ENCODE results near the gene ADAMTS7.
"Not testable (repeated sequence)": the region's sequence is repeated elsewhere in the genome, so short reads cannot be mapped to it uniquely, and the experiment has no call there.

Gene ADAMTS7

DNA sequence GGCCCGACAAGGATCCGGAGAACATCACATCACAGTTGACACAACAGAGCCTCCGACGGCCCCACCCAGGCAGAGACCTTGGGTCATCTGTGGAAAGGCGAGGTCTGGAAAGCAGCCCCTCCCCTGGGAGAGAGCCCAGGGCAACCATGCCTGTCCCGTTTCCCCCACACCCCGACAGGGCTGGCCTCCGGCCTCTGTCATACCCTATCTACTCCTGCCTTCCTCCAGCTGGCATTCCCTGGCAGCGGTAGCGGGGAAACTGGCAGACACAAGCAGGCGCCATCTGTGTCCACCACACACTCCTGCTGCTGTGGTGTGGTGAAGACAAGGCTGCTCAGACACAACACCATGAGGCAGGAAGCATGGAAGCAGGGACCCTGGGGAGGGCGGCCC, 33.3 kb downstream of the ADAMTS7 start:
- not testable (repeated sequence) for DNase-seq

- DNase-seq = not testable (repeated sequence)
These were observed 33.8 kb downstream of the ADAMTS7 start for GRCh38 chr15:78777290-78777952.

DNA sequence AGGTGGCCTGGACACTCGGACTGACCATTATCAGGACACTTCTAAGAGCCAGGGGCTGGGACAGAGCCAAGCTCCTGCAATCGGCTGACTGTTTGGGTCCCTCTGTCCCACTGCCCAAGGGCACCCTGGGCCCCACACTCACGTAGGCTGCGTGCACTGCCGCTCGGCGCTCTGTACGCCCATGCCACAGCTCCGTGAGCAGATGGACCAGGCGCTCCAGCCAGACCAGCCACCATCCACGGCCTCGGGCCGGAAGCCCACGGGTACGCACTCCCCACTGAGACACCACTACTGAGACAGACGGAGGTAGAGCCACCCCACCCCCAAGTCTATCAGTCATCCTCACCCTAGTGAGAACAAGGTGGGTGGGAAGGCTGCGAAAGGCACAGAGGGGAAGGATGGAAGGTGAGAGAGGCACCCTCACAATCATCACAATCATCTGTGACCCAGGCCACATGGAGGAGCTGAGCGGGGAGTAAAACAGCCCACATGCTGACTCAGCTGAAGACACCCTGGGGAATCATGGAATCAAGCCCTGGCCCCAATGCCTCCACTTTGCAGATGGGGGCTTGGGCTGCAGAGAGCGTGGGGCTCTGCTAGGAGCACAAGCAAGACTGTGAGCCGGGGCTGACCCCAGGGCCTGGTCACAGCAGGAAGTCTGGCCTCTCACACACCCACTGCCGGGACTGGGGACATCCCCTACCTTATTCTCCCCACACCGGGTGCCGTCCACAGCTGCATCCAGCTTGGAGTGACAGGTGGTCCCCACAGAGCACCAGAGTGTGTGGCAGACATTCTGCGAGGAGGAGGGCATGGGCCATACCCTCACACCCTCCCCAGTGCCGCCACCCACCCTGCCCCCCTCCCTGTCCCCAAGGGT, 35.0 kb downstream of the ADAMTS7 start:
- not testable (repeated sequence) for DNase-seq

- no peak for DNase-seq
These were observed 35.8 kb downstream of the ADAMTS7 start for GRCh38 chr15:78775472-78775871.

DNA sequence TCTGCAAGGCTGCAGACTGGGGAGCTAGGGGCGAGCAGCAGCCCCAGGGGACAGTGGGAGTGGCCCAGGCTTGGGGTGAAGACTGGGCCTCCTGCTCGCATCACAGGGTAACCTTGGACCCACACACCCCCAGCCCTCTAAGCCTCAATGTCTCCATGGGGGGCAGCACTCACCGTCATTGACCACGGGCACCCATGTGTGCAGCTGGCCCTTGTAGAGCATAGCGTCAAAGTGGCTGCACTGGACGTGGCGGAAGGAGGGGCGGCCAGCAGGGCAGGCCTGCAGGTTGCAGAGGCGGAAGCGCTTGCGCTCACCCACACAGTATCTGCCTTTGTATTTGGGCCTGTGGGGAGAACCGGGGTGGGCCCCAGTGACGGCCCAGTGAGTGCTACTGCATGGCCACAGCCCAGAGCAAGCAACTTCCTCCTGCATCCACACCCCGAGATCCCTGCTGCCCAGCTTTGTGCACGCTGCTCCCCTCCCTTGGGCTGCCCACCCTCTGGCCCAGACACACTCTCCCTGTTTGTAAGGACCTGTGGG, 36.7 kb downstream of the ADAMTS7 start:
- DNase-seq = not testable (repeated sequence)

DNA sequence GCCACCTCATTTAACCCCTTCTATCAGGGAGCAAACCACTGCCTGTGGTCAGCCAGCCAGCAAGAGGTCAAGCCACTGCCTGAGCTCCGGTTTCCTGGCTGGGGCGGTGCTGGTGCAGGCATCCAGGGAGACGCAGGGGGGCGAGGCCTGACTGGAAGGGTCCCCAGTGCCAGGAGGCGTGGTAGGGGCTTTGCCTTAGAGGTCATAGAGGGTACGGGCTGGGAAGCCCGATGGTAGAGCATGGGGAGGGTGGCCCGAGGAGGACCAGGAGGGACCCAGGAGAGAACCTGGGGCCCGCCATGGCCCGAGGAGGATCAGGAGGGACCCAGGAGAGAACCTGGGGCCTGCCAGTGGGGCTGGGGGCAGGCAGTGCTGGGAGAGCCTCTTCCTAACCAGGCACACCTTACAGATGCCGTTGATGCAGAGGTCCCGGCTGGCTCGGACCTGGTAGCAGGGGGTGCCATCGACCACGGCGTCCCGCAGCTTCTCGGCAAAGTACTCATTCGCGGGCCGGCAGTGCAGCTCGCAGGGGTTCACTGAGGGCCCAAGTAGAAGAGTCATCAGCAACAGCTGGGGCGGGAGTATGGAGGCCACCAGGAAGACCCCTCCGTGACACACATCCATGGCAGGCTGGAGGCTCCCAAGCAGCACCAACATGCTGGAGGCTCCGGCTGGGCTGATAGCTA, 37.4 kb downstream of the ADAMTS7 start:
- DNase-seq = not testable (repeated sequence)

DNA sequence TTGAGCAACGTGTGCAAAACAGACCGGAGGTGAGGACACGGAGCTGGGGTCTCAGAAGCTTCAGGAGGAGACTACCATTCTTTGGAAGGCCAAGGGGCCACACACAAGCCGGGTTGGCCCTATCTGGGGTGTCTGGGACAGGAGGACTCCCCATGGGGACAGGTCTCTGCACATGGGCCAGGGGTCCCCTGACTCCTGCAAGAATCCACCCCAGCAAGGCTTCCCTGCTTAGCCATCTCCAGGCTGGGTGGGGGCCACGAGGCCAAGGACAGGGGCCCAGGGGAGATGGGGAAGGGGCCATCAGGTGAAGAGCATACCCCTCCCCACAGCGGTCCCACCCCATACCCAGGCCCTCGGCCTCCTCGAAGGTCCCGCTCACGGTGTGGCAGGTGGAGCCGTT, 38.5 kb downstream of the ADAMTS7 start:
- no peak for DNase-seq

DNA sequence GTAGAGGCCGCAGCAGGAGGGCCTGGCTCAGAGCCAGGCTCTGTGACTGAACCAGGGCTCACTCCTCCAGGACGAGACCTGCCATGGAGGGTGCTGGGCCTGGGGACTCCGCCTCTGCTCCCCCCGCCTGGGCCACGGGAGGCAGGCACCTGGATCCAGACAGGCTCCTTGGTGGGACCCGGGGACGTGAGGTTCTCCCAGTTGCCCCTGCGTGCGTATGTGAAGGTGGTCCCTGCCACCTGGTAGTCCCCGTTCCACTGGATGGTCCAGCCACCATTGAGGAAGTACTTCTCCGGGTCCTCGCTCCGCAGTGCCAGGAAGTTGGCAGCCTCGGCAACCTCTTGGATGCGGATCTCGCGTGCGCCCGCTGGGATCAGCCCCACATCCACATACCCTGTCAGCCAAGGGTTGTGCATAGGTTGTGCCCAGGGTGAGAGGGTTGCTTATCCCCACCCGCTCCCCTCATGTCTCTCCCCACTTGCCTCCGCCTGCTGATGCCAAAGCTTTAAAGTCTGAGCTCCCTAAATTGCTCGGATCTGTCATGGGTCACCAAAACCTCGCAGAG, 39.7 kb downstream of the ADAMTS7 start:
- not testable (repeated sequence) for DNase-seq

DNA sequence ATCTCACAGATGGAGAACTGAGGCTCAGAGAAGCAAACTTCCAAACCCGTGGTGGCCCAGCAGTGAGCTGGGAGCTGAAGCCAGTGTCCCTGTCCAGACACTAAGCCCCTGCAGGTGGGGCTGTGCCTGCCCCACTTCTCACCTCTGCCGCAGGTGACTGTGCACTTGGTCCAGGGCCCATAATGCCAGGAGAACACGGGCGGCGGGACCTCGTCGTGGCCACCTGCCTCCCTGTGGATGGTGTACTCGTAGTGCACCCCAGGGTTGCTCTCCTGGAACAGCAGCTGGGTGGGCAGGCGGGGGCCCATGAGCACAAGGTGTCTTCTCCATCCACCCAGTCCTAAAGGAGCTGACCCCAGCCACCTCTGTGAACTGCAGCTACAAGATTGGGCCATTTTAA, 40.2 kb downstream of the ADAMTS7 start:
- DNase-seq = not testable (repeated sequence)

GRCh38 chr15:78769473-78770225, 41.6 kb downstream of the ADAMTS7 start:
- not testable (repeated sequence) for DNase-seq

DNA sequence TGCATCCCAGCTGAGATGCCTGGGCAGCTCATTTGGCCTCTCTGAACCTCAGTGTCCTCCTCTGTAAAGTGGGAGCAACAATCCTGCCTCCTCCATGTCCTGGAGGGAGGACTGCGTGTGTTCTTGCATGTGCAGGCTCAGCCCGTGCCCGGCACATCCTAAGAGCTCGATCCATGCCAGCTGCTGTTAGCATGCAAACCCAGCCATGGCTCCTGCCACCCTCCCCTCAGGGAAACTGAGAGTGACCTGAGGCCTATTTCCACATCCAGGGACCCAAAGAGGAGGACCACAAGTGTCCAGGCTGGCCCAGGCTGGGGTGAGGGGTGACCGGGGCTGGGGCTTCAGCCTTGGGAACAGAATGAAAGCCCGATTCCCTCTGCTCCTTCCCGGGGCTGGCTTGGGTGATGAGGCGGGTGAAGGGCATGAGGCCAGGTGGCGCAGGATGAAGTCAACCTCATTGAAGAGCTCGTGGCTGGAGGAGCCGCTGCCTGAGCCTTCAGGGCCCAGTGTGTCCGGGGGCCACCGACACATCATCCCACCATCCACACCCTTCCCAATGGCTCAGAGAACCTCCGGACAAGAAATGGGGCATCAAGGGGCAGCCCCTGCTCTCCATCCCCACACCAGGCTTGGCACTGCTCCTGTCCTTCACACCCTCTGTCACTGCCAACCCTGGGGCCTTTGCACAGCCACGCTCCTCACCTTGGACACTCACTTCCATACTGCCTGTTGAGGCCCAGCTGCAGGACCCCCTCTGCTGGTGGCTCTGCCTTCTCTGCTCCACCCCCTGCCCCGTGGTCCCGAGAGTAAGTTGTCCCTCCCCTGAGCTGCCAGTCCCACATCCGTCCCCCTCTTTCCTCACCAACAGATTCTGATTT, 42.5 kb downstream of the ADAMTS7 start:
- no peak for DNase-seq

- DNase-seq = no peak
These were observed 43.2 kb downstream of the ADAMTS7 start for GRCh38 chr15:78768096-78768495.

DNA sequence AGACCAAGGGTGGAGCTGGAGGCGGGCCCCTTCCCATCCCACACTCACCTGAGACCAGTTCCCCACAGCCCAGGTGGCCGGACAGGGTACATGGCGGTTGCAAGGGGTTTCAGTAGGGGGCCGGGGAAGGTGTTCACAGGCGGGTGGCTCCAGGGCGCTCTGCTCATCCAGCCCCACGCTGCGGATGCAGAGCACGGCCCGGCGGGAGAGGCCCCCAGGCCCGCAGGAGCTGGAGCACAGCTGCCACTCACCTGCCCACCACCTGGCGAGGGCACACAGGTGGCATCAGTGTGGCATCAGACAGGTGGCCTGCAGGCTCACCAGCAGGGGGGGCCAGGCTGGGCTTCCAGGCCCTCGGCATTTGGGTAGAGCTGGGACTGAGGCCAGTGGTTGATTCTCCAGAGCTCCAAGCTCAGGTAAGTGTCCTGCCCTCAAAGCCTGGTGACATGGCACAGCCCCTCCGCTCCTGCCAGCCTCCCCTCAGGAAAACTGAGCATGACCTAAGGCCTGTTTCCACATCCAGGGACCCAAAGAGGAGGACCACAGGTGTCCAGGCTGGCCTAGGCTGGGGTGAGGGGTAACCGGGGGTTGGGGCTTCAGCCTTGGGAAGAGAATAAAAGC, 43.8 kb downstream of the ADAMTS7 start:
- no peak for DNase-seq

- DNase-seq = not testable (repeated sequence)
These were observed 44.6 kb downstream of the ADAMTS7 start for GRCh38 chr15:78766641-78767071.

DNA sequence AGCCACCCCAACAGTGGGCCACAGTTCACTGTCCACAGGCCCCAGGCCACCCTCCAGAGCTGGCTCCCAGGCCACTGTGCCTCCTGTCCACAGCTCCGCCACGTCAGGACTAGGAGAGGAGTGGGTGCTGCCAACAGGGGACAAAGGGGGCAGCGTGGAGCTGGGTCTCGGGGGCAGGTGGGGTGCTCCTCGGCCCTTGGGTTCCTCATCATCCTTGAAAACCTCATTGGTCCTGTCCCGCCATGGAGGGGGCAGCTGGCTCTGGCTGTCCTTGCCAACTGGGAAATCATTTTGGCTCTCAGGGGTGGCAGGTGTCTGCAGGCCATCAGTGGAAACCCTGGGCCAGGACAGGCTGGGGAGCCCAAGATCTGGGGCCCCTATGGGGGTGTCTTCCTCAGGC, 45.2 kb downstream of the ADAMTS7 start:
- no peak for DNase-seq

- not testable (repeated sequence) for DNase-seq
These were observed 46.0 kb downstream of the ADAMTS7 start for GRCh38 chr15:78765154-78765860.

- peak; percentile 12 for DNase-seq
These were observed 46.7 kb downstream of the ADAMTS7 start for GRCh38 chr15:78764340-78765153.

DNA sequence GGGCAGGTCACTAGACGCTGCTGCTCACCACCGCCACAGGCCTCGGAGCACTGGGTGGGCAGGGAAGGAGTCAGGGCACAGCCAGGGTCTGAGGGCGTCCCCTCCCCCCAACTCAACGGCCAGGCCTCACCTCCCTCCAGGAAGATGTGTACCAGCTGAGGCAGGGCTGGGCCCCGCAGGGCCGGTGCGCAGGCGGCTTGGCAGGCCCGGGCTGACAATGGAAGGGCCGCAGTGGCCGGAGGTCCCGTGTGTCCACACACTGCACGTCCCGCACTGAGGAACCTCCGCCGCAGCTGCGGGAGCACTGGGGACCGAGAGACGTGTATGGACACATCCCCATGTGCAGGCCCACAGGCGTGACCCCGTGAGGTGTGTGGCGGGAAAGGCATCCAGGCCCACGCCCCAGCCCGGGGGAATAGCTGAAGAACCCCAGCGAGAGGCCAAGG, 47.4 kb downstream of the ADAMTS7 start:
- no peak for DNase-seq
